ENCODE results near the gene EIF4E1B. TPM values are rescaled to one million over a fixed set of nuclear protein-coding genes. Genes with fewer than 3 reads are reported as not detected.

EIF4E1B gene
- total and polyA plus RNA-seq, 2 donors (not counting 1 experiment from before 2014, with no cell fraction given): not detected

DNA sequence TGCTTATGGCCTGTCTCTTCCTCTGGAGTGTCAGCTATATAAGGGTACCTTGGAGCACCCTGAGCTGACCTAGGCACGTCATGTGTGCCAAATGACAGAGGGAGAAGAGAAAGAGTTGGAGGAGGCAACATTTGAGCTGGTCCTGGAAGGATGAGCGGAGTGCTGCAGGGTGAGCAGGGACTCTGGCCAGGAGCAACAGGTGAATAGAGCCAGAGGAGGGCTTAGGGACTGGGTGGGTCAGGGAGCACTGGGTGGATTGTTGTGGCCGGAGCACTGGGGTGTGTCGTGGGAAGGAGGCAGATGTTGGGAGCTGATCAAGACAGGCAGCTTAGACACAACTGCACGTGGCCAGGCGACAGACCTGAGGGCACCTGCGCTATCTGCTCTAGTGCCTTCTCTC is 60.4 kb downstream of the EIF4E1B start:
- Histone ChIP-seq H3K36me3 (ENCODE audit: control insufficient read depth, insufficient read depth, low read length) (no peaks in the 10 kb centered on the region), H3K4me1 (ENCODE audit: control insufficient read depth, extremely low read depth, insufficient read depth, low read length) (no peaks in the 10 kb centered on the region), H3K9me3 (ENCODE audit: control insufficient read depth, insufficient read depth, low read depth, low read length) (no peaks in the 10 kb centered on the region), H3K4me2 (ENCODE audit: extremely low read depth, insufficient read depth, low read length) (no peak overlapping the region), H4K20me1 (ENCODE audit: control insufficient read depth, extremely low read depth, insufficient read depth, low read length) (no peaks in the 10 kb centered on the region), H3K27me3 (ENCODE audit: control insufficient read depth, insufficient read depth, low read length) (peaks cover 41% of the 10 kb centered on the region), H2AFZ (ENCODE audit: low read length) (no peak overlapping the region), H3K27ac (ENCODE audit: insufficient read depth, low read length) (no peak overlapping the region), H3K4me3 (replicated peaks in 1 of 4; ENCODE audit: control extremely low read depth in 1 of 4, insufficient read depth in 1 of 4, low read depth in 3 of 4, low read length in 4 of 4) (no peak overlapping the region), H3K79me2 (ENCODE audit: control insufficient read depth, insufficient read depth, low read length) (no peaks in the 10 kb centered on the region), H3K9ac (ENCODE audit: insufficient read depth, low read length) (no peak overlapping the region)
- no peak for TF ChIP-seq EZH2 (IDR thresholded peaks at IDR 0.05; ENCODE audit: low read length, missing control alignments)
- TF ChIP-seq, protein P1, sequence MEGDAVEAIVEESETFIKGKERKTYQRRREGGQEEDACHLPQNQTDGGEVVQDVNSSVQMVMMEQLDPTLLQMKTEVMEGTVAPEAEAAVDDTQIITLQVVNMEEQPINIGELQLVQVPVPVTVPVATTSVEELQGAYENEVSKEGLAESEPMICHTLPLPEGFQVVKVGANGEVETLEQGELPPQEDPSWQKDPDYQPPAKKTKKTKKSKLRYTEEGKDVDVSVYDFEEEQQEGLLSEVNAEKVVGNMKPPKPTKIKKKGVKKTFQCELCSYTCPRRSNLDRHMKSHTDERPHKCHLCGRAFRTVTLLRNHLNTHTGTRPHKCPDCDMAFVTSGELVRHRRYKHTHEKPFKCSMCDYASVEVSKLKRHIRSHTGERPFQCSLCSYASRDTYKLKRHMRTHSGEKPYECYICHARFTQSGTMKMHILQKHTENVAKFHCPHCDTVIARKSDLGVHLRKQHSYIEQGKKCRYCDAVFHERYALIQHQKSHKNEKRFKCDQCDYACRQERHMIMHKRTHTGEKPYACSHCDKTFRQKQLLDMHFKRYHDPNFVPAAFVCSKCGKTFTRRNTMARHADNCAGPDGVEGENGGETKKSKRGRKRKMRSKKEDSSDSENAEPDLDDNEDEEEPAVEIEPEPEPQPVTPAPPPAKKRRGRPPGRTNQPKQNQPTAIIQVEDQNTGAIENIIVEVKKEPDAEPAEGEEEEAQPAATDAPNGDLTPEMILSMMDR (conservative IDR thresholded peaks at IDR 0.05 in 1 of 2, IDR thresholded peaks at IDR 0.05 in 1 of 2; ENCODE audit: low read depth in 1 of 2, low read length in 2 of 2): no peak
- DNase-seq (ENCODE audit: low read depth in 2 of 2): no peak

DNA sequence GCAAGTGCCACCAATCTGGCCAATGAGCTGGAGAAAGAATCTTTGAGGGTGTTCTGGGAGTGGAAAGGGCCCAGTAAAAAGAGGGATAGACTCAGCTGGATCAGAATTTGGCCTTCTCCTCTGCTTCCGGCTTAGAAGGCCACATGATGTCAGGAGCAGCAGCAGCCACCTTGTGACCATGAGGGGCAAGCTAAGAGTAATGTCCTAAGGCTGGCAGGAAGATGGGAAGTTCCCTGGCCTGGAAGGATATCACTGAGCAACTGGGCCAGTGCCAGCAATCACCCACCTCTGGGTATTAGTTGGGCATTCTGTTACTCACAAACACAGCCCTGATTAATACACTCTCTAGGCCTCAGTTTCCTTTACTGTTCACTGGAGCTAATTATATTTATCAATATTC is 61.0 kb downstream of the EIF4E1B start:
- Histone ChIP-seq H3K9ac (ENCODE audit: insufficient read depth, low read length) (no peak overlapping the region), H3K4me1 (ENCODE audit: control insufficient read depth, extremely low read depth, insufficient read depth, low read length) (no peaks in the 10 kb centered on the region), H3K36me3 (ENCODE audit: control insufficient read depth, insufficient read depth, low read length) (no peaks in the 10 kb centered on the region), H3K4me3 (replicated peaks in 1 of 4; ENCODE audit: control extremely low read depth in 1 of 4, insufficient read depth in 1 of 4, low read depth in 3 of 4, low read length in 4 of 4) (no peak overlapping the region), H3K27ac (ENCODE audit: insufficient read depth, low read length) (no peak overlapping the region), H3K9me3 (ENCODE audit: control insufficient read depth, insufficient read depth, low read depth, low read length) (no peaks in the 10 kb centered on the region), H3K79me2 (ENCODE audit: control insufficient read depth, insufficient read depth, low read length) (no peaks in the 10 kb centered on the region), H4K20me1 (ENCODE audit: control insufficient read depth, extremely low read depth, insufficient read depth, low read length) (no peaks in the 10 kb centered on the region), H2AFZ (ENCODE audit: low read length) (no peak overlapping the region), H3K4me2 (ENCODE audit: extremely low read depth, insufficient read depth, low read length) (no peak overlapping the region), H3K27me3 (ENCODE audit: control insufficient read depth, insufficient read depth, low read length) (peaks cover 41% of the 10 kb centered on the region)
- TF ChIP-seq, protein P1 (conservative IDR thresholded peaks at IDR 0.05 in 1 of 2, IDR thresholded peaks at IDR 0.05 in 1 of 2; ENCODE audit: low read depth in 1 of 2, low read length in 2 of 2): no peak
- no peak for TF ChIP-seq EZH2 (IDR thresholded peaks at IDR 0.05; ENCODE audit: low read length, missing control alignments)
- DNase-seq (ENCODE audit: low read depth in 2 of 2): no peak

DNA sequence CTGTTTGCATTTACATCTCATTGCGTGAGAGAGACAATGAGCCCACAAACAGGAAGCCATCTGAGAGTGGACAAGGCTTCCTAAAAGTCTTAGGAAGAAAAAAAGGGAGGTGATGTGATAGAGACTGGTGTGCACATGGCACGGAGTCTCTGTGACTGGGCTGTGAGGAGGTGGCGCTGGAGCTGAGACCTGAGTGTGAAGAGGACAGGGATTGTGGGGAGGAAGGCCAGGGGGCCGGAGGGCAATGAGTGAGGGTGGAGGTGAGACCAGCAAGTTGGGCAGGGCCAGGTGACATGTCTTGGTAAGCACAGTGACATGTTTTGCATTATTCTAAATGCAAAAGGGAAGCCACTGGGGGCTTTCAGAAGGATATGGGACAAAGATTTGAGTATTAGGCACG is 61.9 kb downstream of the EIF4E1B start:
- Histone ChIP-seq H3K4me1 (ENCODE audit: control insufficient read depth, extremely low read depth, insufficient read depth, low read length) (no peaks in the 10 kb centered on the region), H3K79me2 (ENCODE audit: control insufficient read depth, insufficient read depth, low read length) (no peaks in the 10 kb centered on the region), H3K36me3 (ENCODE audit: control insufficient read depth, insufficient read depth, low read length) (no peaks in the 10 kb centered on the region), H3K27ac (ENCODE audit: insufficient read depth, low read length) (no peak overlapping the region), H3K27me3 (ENCODE audit: control insufficient read depth, insufficient read depth, low read length) (peaks cover 44% of the 10 kb centered on the region), H3K9ac (ENCODE audit: insufficient read depth, low read length) (no peak overlapping the region), H4K20me1 (ENCODE audit: control insufficient read depth, extremely low read depth, insufficient read depth, low read length) (no peaks in the 10 kb centered on the region), H3K4me2 (ENCODE audit: extremely low read depth, insufficient read depth, low read length) (no peak overlapping the region), H3K9me3 (ENCODE audit: control insufficient read depth, insufficient read depth, low read depth, low read length) (no peaks in the 10 kb centered on the region), H2AFZ (ENCODE audit: low read length) (no peak overlapping the region), H3K4me3 (replicated peaks in 1 of 4; ENCODE audit: control extremely low read depth in 1 of 4, insufficient read depth in 1 of 4, low read depth in 3 of 4, low read length in 4 of 4) (no peak overlapping the region)
- TF ChIP-seq, protein P1 (conservative IDR thresholded peaks at IDR 0.05 in 1 of 2, IDR thresholded peaks at IDR 0.05 in 1 of 2; ENCODE audit: low read depth in 1 of 2, low read length in 2 of 2): no peak
- TF ChIP-seq EZH2 (IDR thresholded peaks at IDR 0.05; ENCODE audit: low read length, missing control alignments): no peak
- no peak for DNase-seq (ENCODE audit: low read depth in 2 of 2)
